GM23248 (cell line): ENCODE data around the gene TPD52L2. TPM values are rescaled to one million over a fixed set of nuclear protein-coding genes. Genes with fewer than 3 reads are reported as not detected.

Experiments used
- DNase-seq: peaks from one replicate; pipeline ENCODE4 v3.0.0-alpha.2; 2015
- H2AFZ ChIP-seq: fragments of 200-600 bp; sonication (generic); 2 replicates; pipeline ENCODE4 v1.6.1; 2016; ENCODE audit warnings: antibody characterized with exemption
- H3F3A ChIP-seq: fragments of 200-600 bp; sonication (generic); 2 replicates; pipeline ENCODE4 v1.6.1; 2016; ENCODE audit warnings: mild to moderate bottlenecking, antibody characterized with exemption, mixed run types; ENCODE audit not compliant: insufficient read depth
- H3K27ac ChIP-seq: fragments of 200-600 bp; sonication (generic); 2 replicates; pipeline ENCODE4 v1.5.1; 2016; ENCODE audit warnings: mild to moderate bottlenecking
- H3K27me3 ChIP-seq: fragments of 200-600 bp; sonication (generic); replicated peaks from 2 replicates; pipeline ENCODE4 v1.6.1; 2016; ENCODE audit warnings: mild to moderate bottlenecking; ENCODE audit not compliant: insufficient read depth
- H3K36me3 ChIP-seq: fragments of 200-600 bp; sonication (generic); 2 replicates; pipeline ENCODE4 v1.6.1; 2016; ENCODE audit warnings: low read depth, mild to moderate bottlenecking
- H3K4me1 ChIP-seq: fragments of 200-600 bp; sonication (generic); 2 replicates; pipeline ENCODE4 v1.6.1; 2016; ENCODE audit warnings: mild to moderate bottlenecking; ENCODE audit not compliant: insufficient read depth
- H3K4me2 ChIP-seq: fragments of 200-600 bp; sonication (generic); one replicate; pipeline ENCODE4 v1.6.1; 2016; ENCODE audit warnings: mild to moderate bottlenecking; ENCODE audit not compliant: unreplicated experiment
- H3K4me3 ChIP-seq: fragments of 200-600 bp; sonication (generic); 2 replicates; pipeline ENCODE4 v1.5.1; 2016; ENCODE audit warnings: mild to moderate bottlenecking
- H3K79me2 ChIP-seq: fragments of 200-600 bp; sonication (generic); 2 replicates; pipeline ENCODE4 v1.6.1; 2016; ENCODE audit warnings: mild to moderate bottlenecking; ENCODE audit not compliant: insufficient read depth
- H3K9ac ChIP-seq: fragments of 200-600 bp; sonication (generic); 2 replicates; pipeline ENCODE4 v1.6.1; 2016; ENCODE audit warnings: mild to moderate bottlenecking
- H3K9me2 ChIP-seq: fragments of 200-600 bp; sonication (generic); 2 replicates; pipeline ENCODE4 v1.6.1; 2016; ENCODE audit warnings: mixed run types, mild to moderate bottlenecking, moderate library complexity; ENCODE audit not compliant: insufficient read depth
- H3K9me3 ChIP-seq: fragments of 200-600 bp; sonication (generic); one replicate; pipeline ENCODE4 v1.6.1; 2017; ENCODE audit warnings: low read depth
- H4K20me1 ChIP-seq: fragments of 200-600 bp; sonication (generic); 2 replicates; pipeline ENCODE4 v1.6.0; 2016; ENCODE audit not compliant: insufficient read depth
- EZH2 ChIP-seq: fragments of 200-600 bp; sonication (generic); IDR thresholded peaks from 2 replicates; pipeline ENCODE4 v1.6.1; 2018; ENCODE audit warnings: antibody characterized with exemption, mild to moderate bottlenecking; ENCODE audit not compliant: insufficient read depth, poor library complexity, severe bottlenecking
- EZH2phosphoT487 ChIP-seq: fragments of 200-600 bp; sonication (generic); IDR thresholded peaks from 2 replicates; pipeline ENCODE4 v1.6.1; 2018; ENCODE audit warnings: antibody characterized with exemption, moderate library complexity, mild to moderate bottlenecking, low read depth; ENCODE audit not compliant: insufficient read depth
- WGBS, 2 experiments: methylation state at CpG; one replicate each; pipeline ENCODE4 v1.1.6; 2015 to 2017; ENCODE audit warnings: low lambda C conversion rate in 2 of 2, low coverage in 1 of 2; ENCODE audit errors: missing lambda C conversion rate in 2 of 2; 5-methylcytosine and 5-hydroxymethylcytosine counted together
- in situ Hi-C: fragments of 300-500 bp; cut with MboI; formaldehyde crosslinking; loops from 2 replicates; pipeline ENCODE4 v1.15.0; 2020
- polyA plus RNA-seq: library from polyadenylated mRNA; unstranded; fragments of >200 nt; fragmentation: Nextera tagmentation; extraction: Ambion mirVana; gene quantifications from 2 replicates; pipeline ENCODE4 v1.2.1, GENCODE V29; 2016
- total RNA-seq: library from RNA; depleted of rRNA; stranded (reverse); fragments of >200 nt; shearing (Covaris generic); gene quantifications from 2 replicates; pipeline ENCODE4 v1.2.3, GENCODE V29; 2014

TPD52L2 gene
- total and polyA plus RNA-seq, 2 experiments from 2014 or later, result 214 to 220 TPM

DNA sequence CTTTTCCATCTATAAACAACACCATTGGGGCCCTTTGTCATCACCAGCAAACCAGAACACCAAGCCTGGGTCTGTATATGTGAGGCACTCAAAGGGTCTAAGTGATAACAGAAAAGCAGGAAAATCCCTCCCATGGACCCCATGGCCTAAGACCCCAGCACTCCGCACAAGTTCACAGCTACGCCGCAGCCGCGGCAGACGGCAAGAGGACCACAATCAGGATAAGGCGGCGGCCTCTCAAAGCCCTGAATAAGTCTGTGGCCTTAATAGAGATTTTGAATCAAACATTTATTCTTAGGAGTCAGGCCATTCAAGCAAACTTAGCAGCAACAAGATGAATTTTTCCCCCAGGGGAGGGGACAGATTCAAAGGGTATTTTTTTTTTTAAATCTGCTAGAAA is 36.9 kb upstream of the TPD52L2 start:
- no peak for TF ChIP-seq EZH2
- no peak for TF ChIP-seq EZH2phosphoT487
- no peak for DNase-seq
- Histone ChIP-seq H3K9me2 (no peaks in the 10 kb centered on the region), H3F3A (no peaks in the 10 kb centered on the region), H3K9me3 (no peaks in the 10 kb centered on the region), H2AFZ (no peak overlapping the region), H3K4me2 (no peak overlapping the region), H3K4me1 (no peaks in the 10 kb centered on the region), H3K36me3 (no peaks in the 10 kb centered on the region), H3K9ac (no peak overlapping the region), H3K27ac (no peak overlapping the region), H3K27me3 (no peaks in the 10 kb centered on the region), H3K4me3 (no peak overlapping the region), H3K79me2 (no peaks in the 10 kb centered on the region), H4K20me1 (no peaks in the 10 kb centered on the region)
- in situ Hi-C loops, result no loop called here
- WGBS, 2 experiments, result 99 to 100% methylated on average over 8 of the region's 8 CpGs

DNA sequence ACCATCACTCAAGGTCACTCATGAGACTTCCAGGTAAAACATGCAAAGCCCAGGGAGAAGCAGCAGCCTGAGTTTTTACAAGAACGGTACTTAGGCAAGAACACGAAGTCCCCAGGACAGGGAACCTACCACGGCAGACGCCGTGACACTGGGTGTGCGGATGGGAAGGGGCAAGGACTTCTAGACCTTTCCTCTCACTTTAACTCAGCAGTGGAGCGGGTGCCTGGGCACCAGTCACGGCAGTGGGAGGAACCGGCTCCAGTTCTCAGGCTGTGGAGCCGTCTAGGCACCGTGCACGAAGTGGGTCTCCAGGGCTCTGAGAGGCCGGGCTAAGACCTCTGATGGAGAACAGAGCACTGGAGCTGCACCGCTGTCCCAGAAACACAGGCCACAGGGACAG is 36.5 kb upstream of the TPD52L2 start:
- H3K9me3 ChIP-seq, result no peaks in the 10 kb centered on the region
- no peak for DNase-seq
- no peak overlapping the region for H3K27ac ChIP-seq
- H3K27me3 ChIP-seq, result no peaks in the 10 kb centered on the region
- H3F3A ChIP-seq, result no peaks in the 10 kb centered on the region
- H3K9ac ChIP-seq, result no peak overlapping the region
- no peak overlapping the region for H3K4me2 ChIP-seq
- H3K79me2 ChIP-seq, result no peaks in the 10 kb centered on the region
- no peaks in the 10 kb centered on the region for H3K4me1 ChIP-seq
- no peak for TF ChIP-seq EZH2
- no peak for TF ChIP-seq EZH2phosphoT487
- WGBS, 2 experiments, result 93 to 96% methylated on average over 12 to 14 of the region's 14 CpGs
- no peaks in the 10 kb centered on the region for H3K36me3 ChIP-seq
- no peaks in the 10 kb centered on the region for H4K20me1 ChIP-seq
- H3K9me2 ChIP-seq, result no peaks in the 10 kb centered on the region
- H3K4me3 ChIP-seq, result no peak overlapping the region
- no peak overlapping the region for H2AFZ ChIP-seq
- in situ Hi-C loops, result no loop called here

DNA sequence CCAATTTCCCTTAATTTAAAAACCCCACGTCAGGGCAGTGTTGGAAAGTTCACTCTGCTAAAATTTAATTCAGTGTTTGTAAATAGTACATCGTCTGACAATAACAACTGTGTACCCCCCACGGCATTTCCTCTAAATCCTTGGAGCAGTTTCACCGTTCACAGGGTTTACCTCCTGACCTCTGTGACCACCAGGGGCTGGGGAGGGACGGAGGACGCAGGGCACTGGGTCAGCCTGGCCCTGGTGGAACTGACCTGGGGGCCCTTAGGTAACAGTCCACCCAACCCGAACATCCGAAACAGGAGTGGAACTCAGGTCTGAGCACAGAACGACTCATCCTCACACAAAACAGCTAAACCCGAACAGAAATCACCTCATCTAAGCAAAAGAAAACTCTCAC is 36.1 kb upstream of the TPD52L2 start:
- H3K27me3 ChIP-seq, result no peaks in the 10 kb centered on the region
- no peaks in the 10 kb centered on the region for H3K36me3 ChIP-seq
- H4K20me1 ChIP-seq, result no peaks in the 10 kb centered on the region
- no peaks in the 10 kb centered on the region for H3K79me2 ChIP-seq
- no peak overlapping the region for H2AFZ ChIP-seq
- in situ Hi-C loops, result no loop called here
- no peak overlapping the region for H3K4me2 ChIP-seq
- DNase-seq, result no peak
- no peaks in the 10 kb centered on the region for H3K9me3 ChIP-seq
- no peaks in the 10 kb centered on the region for H3F3A ChIP-seq
- no peaks in the 10 kb centered on the region for H3K9me2 ChIP-seq
- no peak for TF ChIP-seq EZH2
- TF ChIP-seq EZH2phosphoT487, result no peak
- 81 to 84% methylated on average over 10 of the region's 10 CpGs for WGBS, 2 experiments
- H3K9ac ChIP-seq, result no peak overlapping the region
- no peak overlapping the region for H3K4me3 ChIP-seq
- H3K27ac ChIP-seq, result no peak overlapping the region
- no peaks in the 10 kb centered on the region for H3K4me1 ChIP-seq

DNA sequence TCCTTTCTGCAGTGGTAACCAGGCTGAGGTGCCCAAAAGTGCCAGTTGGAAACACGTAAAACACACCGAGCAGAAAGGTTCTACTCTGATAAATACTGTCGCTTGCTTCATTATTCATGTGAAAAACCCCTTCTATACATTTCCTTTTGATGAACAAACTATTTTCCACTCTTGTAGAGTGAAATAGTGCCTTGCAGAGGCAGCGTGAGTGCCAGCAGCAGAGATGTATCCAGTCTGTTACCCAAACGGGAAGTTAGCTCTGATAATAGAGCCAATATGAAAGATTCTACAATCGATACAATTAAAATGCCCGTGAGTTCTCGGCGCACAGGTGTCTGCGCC is 35.5 kb upstream of the TPD52L2 start:
- no peaks in the 10 kb centered on the region for H4K20me1 ChIP-seq
- in situ Hi-C loops, result no loop called here
- peak overlapping the region; percentile 65 for H3K4me2 ChIP-seq
- TF ChIP-seq EZH2 (no peak), EZH2phosphoT487 (no peak)
- H3K27me3 ChIP-seq, result no peaks in the 10 kb centered on the region
- no peaks in the 10 kb centered on the region for H3F3A ChIP-seq
- DNase-seq, result no peak
- peak overlapping the region; percentile 44; the same call in 1 of the 2 replicates for H3K9ac ChIP-seq
- H3K4me1 ChIP-seq, result peaks cover 3% of the 10 kb centered on the region
- H2AFZ ChIP-seq, result peak overlapping the region; percentile 77
- peak overlapping the region; percentile 71 for H3K4me3 ChIP-seq
- H3K27ac ChIP-seq, result no peak overlapping the region
- no peaks in the 10 kb centered on the region for H3K36me3 ChIP-seq
- no peaks in the 10 kb centered on the region for H3K79me2 ChIP-seq
- WGBS, 2 experiments, result 27 to 28% methylated on average over 10 of the region's 10 CpGs
- H3K9me3 ChIP-seq, result no peaks in the 10 kb centered on the region
- H3K9me2 ChIP-seq, result no peaks in the 10 kb centered on the region

DNA sequence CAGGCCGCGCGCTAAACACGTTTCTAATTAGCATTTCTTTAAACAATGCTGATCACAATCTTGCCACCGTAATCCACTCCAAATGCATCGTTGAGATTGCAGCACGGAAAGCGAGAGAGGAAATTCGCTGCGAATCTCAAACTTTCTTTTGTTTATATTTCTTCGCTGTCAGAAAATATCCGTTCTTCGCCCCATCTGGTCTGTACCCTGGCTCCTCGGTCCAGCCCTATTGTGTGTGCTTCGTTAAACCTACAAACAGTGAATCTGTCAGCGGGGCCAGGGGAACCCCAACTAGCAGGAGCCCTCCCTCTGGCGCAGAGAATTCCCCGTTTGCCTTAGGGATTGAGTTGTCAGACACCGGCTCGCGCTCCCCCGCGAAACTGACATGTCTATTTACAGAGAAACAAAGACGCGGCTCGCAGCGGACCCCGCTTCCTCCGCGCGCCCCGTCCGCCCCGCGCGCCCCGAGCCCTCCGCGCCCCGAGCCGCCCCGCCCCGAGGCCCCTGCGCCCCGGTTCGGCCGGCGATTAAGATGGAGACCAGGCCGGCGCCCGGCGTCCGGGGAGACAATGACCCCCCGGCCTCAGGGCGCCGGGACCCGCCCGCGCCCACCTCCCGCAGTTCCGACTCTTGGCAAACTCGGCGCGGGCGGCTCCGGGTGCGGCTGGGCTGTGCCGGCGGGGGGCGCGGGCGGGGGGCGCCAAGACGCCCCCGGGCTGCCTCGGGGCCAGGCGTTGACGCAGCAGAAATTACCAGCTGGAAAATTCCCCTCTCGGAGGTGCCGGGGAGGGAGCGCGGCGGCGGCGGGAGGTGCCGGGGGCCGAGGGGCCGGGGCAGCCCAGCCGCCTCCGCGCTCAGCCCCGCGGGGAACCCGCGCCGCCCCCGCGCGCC is 34.9 kb upstream of the TPD52L2 start:
- TF ChIP-seq EZH2phosphoT487 (no peak), EZH2 (peak; percentile 89)

More for the DNA sequence above, 34.9 kb upstream of the TPD52L2 start:
- H3K79me2 ChIP-seq, result no peaks in the 10 kb centered on the region
- 3 to 6% methylated on average over 25 to 58 of the region's 99 CpGs for WGBS, 2 experiments
- H3K9me3 ChIP-seq, result no peaks in the 10 kb centered on the region
- no peak overlapping the region for H3K27ac ChIP-seq
- H3K4me2 ChIP-seq, result peak overlapping the region; percentile 65
- H3F3A ChIP-seq, result no peaks in the 10 kb centered on the region
- no peaks in the 10 kb centered on the region for H4K20me1 ChIP-seq
- DNase-seq, result peak; percentile 39
- peak overlapping the region; percentile 77 for H2AFZ ChIP-seq
- no peaks in the 10 kb centered on the region for H3K9me2 ChIP-seq
- no peaks in the 10 kb centered on the region for H3K36me3 ChIP-seq
- H3K27me3 ChIP-seq, result no peaks in the 10 kb centered on the region
- H3K4me3 ChIP-seq, result peak overlapping the region; percentile 71
- H3K9ac ChIP-seq, result peak overlapping the region; percentile 44
- in situ Hi-C loops, result no loop called here
- peaks cover 6% of the 10 kb centered on the region for H3K4me1 ChIP-seq
